SU-DHL-6 (cell line): ENCODE measurements around the gene ALX4.

Source experiments
- H2AFZ ChIP-seq: fragments of 200-600 bp; sonication (generic); 2 replicates; pipeline ENCODE4 v1.6.1; 2014; ENCODE audit warnings: low read depth, mild to moderate bottlenecking, moderate library complexity, mixed read lengths, antibody characterized with exemption, low read length; ENCODE audit not compliant: severe bottlenecking
- H3F3A ChIP-seq: fragments of 200-600 bp; shearing (Covaris generic); 2 replicates; pipeline ENCODE4 v1.6.0; 2016; ENCODE audit warnings: antibody characterized with exemption, mild to moderate bottlenecking; ENCODE audit not compliant: insufficient read depth
- H3K27ac ChIP-seq: fragments of 200-600 bp; sonication (generic); 2 replicates; pipeline ENCODE4 v1.5.1; 2016; ENCODE audit warnings: low read depth, mild to moderate bottlenecking, low read length, moderate library complexity, mixed read lengths
- H3K27me3 ChIP-seq: fragments of 200-600 bp; sonication (generic), shearing (Covaris generic); 2 replicates; pipeline ENCODE4 v1.6.0; 2014; ENCODE audit warnings: mild to moderate bottlenecking, low read length
- H3K36me3 ChIP-seq: fragments of 200-600 bp; sonication (generic); 2 replicates; pipeline ENCODE4 v1.6.1; 2014; ENCODE audit warnings: mild to moderate bottlenecking, low read length, mixed read lengths
- H3K4me2 ChIP-seq: fragments of 300-600, 200-600 bp; shearing (Covaris generic), sonication (generic); 2 replicates; pipeline ENCODE4 v1.6.0; 2014; ENCODE audit warnings: low read length, low read depth, mild to moderate bottlenecking; ENCODE audit not compliant: poor library complexity, severe bottlenecking
- H3K4me3 ChIP-seq: fragments of 200-600 bp; sonication (generic); 2 replicates; pipeline ENCODE4 v1.5.1; 2014; ENCODE audit warnings: antibody characterized with exemption, low read length, mild to moderate bottlenecking, mixed read lengths; ENCODE audit not compliant: insufficient read depth, poor library complexity, severe bottlenecking
- H3K79me2 ChIP-seq: fragments of 200-600 bp; sonication (generic); 2 replicates; pipeline ENCODE4 v1.6.1; 2014; ENCODE audit warnings: mild to moderate bottlenecking, low read length, moderate library complexity; ENCODE audit not compliant: insufficient read depth
- H3K9ac ChIP-seq: fragments of 200-600 bp; sonication (generic); 2 replicates; pipeline ENCODE4 v1.7.0; 2014; ENCODE audit warnings: mild to moderate bottlenecking, low read length
- H3K9me2 ChIP-seq: fragments of 200-600 bp; sonication (generic); replicated peaks from 2 replicates; pipeline ENCODE4 v1.6.1; 2014; ENCODE audit warnings: low read length; ENCODE audit not compliant: insufficient read depth
- H3K9me3 ChIP-seq: fragments of 200-600 bp; sonication (generic); 2 replicates; pipeline ENCODE4 v1.6.1; 2014; ENCODE audit warnings: low read length, mixed read lengths; ENCODE audit not compliant: insufficient read depth
- H4K20me1 ChIP-seq: fragments of 200-600 bp; sonication (generic); 2 replicates; pipeline ENCODE4 v1.6.1; 2014; ENCODE audit warnings: low read depth, mild to moderate bottlenecking, antibody characterized with exemption, low read length, moderate library complexity, mixed read lengths
- EZH2phosphoT487 ChIP-seq: fragments of 200-600 bp; sonication (generic), shearing (Covaris generic); conservative IDR thresholded peaks from 2 replicates; pipeline ENCODE4 v1.6.1; 2018; ENCODE audit warnings: mild to moderate bottlenecking, antibody characterized with exemption, low read length, moderate library complexity, mixed read lengths
- TF ChIP-seq, protein P1 (sequence below): fragments of 200-600 bp; sonication (generic); IDR thresholded peaks from one replicate; pipeline ENCODE4 v1.5.1; 2017; ENCODE audit warnings: antibody characterized with exemption, mild to moderate bottlenecking, low read length, moderate library complexity; ENCODE audit not compliant: insufficient read depth, poor library complexity, severe bottlenecking

The ALX4 gene

DNA sequence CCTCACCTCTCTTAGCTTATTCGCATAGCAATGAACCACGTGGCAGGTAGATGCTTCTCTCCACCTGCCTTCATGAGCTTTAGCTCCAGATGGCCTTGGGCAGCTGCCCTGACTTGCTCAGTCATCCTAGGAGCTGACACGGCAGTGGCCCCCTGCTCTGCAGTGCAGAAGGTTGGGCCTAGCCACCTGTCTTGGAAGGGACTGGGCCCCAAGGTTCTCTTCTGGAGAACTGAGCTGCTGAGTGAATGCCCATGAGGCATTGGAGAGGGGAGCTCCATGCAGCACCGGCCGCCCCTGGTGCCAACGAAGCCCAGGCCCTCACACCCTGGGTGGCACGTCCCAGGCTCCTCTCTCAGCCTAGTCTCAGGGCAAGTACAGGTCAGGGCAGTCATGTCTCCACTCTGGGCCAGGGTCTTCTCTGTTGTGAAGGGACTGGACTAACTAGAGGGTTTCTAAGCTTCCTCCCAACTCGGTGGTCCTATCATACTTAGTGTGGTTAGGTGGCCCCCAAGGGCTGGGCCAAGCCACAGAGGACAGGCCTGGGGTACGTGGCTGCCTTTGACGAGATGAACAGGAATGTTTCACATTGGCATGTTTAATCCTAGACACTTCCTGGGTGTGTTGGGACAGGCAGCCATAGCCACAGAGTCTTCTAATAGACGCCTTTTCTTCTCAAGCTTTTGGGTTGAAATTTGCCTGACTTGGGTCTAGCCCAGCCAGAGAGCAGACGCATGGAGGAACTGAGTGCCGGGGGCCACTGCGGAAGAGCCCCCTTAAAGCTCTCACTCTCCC lies 47.9 kb downstream of the ALX4 start:
- Histone ChIP-seq H4K20me1 (no peaks in the 10 kb centered on the region), H3K9me2 (no peaks in the 10 kb centered on the region), H2AFZ (no peak overlapping the region), H3K9ac (no peak overlapping the region), H3K36me3 (no peaks in the 10 kb centered on the region), H3K4me3 (no peak overlapping the region), H3F3A (no peaks in the 10 kb centered on the region), H3K4me2 (no peak overlapping the region), H3K9me3 (no peaks in the 10 kb centered on the region), H3K27ac (no peak overlapping the region), H3K79me2 (no peaks in the 10 kb centered on the region), H3K27me3 (no peaks in the 10 kb centered on the region)
- no peak for TF ChIP-seq EZH2phosphoT487
- TF ChIP-seq, protein P1, sequence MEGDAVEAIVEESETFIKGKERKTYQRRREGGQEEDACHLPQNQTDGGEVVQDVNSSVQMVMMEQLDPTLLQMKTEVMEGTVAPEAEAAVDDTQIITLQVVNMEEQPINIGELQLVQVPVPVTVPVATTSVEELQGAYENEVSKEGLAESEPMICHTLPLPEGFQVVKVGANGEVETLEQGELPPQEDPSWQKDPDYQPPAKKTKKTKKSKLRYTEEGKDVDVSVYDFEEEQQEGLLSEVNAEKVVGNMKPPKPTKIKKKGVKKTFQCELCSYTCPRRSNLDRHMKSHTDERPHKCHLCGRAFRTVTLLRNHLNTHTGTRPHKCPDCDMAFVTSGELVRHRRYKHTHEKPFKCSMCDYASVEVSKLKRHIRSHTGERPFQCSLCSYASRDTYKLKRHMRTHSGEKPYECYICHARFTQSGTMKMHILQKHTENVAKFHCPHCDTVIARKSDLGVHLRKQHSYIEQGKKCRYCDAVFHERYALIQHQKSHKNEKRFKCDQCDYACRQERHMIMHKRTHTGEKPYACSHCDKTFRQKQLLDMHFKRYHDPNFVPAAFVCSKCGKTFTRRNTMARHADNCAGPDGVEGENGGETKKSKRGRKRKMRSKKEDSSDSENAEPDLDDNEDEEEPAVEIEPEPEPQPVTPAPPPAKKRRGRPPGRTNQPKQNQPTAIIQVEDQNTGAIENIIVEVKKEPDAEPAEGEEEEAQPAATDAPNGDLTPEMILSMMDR, result no peak

DNA sequence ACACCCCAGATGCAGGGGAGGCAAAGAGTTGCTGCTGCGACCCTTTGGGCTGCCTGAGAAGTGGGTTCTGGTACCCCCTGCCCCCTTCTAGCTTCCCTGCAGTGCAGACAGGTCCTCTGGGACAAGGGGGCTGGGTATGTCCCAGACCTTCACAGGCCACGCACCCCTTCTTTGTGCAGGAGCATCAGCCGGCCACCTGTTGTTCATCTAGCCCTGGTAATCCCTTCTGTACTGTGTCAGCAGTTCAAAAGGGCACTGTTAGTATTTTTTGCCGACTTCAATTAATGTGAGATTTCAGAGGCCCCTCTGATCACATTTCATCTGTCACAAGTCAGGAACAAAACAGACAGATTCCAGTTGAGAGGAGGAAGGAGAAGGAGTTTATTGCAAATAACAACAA lies 49.9 kb downstream of the ALX4 start:
- Histone ChIP-seq H3K27ac (no peak overlapping the region), H4K20me1 (no peaks in the 10 kb centered on the region), H3K4me2 (no peak overlapping the region), H3K9me2 (no peaks in the 10 kb centered on the region), H3K9me3 (no peaks in the 10 kb centered on the region), H3F3A (no peaks in the 10 kb centered on the region), H3K4me3 (no peak overlapping the region), H3K79me2 (no peaks in the 10 kb centered on the region), H3K27me3 (no peaks in the 10 kb centered on the region), H3K36me3 (no peaks in the 10 kb centered on the region), H2AFZ (no peak overlapping the region), H3K9ac (no peak overlapping the region)
- TF ChIP-seq EZH2phosphoT487, result no peak
- TF ChIP-seq, protein P1, result no peak

DNA sequence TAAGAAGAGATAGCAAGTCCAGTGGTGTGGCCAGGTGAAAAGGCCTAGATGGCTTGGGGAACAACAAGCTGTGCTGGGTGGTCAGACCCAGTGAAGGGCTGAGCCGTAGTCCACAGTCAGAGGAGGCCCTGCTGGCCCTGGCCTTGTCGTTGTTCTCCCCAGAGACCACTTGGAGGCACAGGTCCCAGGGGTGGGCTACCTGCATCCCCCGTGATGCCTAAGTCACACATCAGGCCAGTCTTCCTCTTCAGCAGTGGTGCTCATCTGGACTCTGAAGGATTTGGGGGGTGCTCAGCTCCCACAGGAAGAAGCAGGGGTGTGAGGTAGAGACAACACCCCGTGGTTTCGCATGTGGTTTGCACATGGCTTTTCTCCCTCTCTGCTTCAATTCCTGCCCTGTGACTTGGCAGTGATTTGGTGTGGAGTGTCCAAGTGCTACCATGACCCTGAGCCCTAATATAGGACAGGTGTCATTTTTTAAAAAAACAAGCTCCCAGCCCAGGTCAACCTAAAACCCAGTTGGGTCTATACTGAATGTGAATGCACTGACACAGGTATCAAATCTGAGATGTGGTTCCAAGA lies 51.0 kb downstream of the ALX4 start:
- no peak overlapping the region for H2AFZ ChIP-seq
- H3K9me3 ChIP-seq, result no peaks in the 10 kb centered on the region
- H3K4me2 ChIP-seq, result no peak overlapping the region
- no peaks in the 10 kb centered on the region for H3K79me2 ChIP-seq
- H3K4me3 ChIP-seq, result no peak overlapping the region
- H3K9me2 ChIP-seq, result no peaks in the 10 kb centered on the region
- no peaks in the 10 kb centered on the region for H3K36me3 ChIP-seq
- no peaks in the 10 kb centered on the region for H3F3A ChIP-seq
- H4K20me1 ChIP-seq, result no peaks in the 10 kb centered on the region
- H3K27ac ChIP-seq, result no peak overlapping the region
- TF ChIP-seq, protein P1, result no peak
- TF ChIP-seq EZH2phosphoT487, result no peak
- H3K27me3 ChIP-seq, result no peaks in the 10 kb centered on the region
- no peak overlapping the region for H3K9ac ChIP-seq
